Measurements from ENCODE around the gene GPX4.

GPX4 gene

GRCh38 chr19:1130771-1131717 lies 27.2 kb downstream of the GPX4 start:
- peak; percentile 55 for DNase-seq (ENCODE audit: low read depth, low spot score)

- peak; percentile 93 for DNase-seq (ENCODE audit: low read depth, low spot score)
Observed at GRCh38 chr19:1131718-1132551, 28.1 kb downstream of the GPX4 start.

- DNase-seq (ENCODE audit: low read depth, low spot score), result peak; percentile 35
Observed at GRCh38 chr19:1132552-1133383, 29.0 kb downstream of the GPX4 start.

GRCh38 chr19:1133471-1133929 lies 29.7 kb downstream of the GPX4 start:
- no peak for DNase-seq (ENCODE audit: low read depth, low spot score)

GRCh38 chr19:1134431-1134830 lies 30.6 kb downstream of the GPX4 start:
- no peak for DNase-seq (ENCODE audit: low read depth, low spot score)

- DNase-seq (ENCODE audit: low read depth, low spot score), result no peak
Observed at GRCh38 chr19:1135454-1135853, 31.7 kb downstream of the GPX4 start.

GRCh38 chr19:1136201-1136600 lies 32.4 kb downstream of the GPX4 start:
- DNase-seq (ENCODE audit: low read depth, low spot score), result no peak

GRCh38 chr19:1136621-1137317 lies 33.0 kb downstream of the GPX4 start:
- DNase-seq (ENCODE audit: low read depth, low spot score), result no peak

- DNase-seq (ENCODE audit: low read depth, low spot score), result no peak
Observed at GRCh38 chr19:1138121-1138520, 34.3 kb downstream of the GPX4 start.

GRCh38 chr19:1139126-1139525 lies 35.3 kb downstream of the GPX4 start:
- DNase-seq (ENCODE audit: low read depth, low spot score), result no peak

GRCh38 chr19:1140272-1141027 lies 36.7 kb downstream of the GPX4 start:
- no peak for DNase-seq (ENCODE audit: low read depth, low spot score)

- no peak for DNase-seq (ENCODE audit: low read depth, low spot score)
Observed at GRCh38 chr19:1141944-1142343, 38.1 kb downstream of the GPX4 start.

- DNase-seq (ENCODE audit: low read depth, low spot score), result no peak
Observed at GRCh38 chr19:1143828-1144399, 40.1 kb downstream of the GPX4 start.

- DNase-seq (ENCODE audit: low read depth, low spot score), result no peak
Observed at GRCh38 chr19:1144741-1145140, 40.9 kb downstream of the GPX4 start.

GRCh38 chr19:1145635-1146411 lies 42.0 kb downstream of the GPX4 start:
- DNase-seq (ENCODE audit: low read depth, low spot score), result no peak

- DNase-seq (ENCODE audit: low read depth, low spot score), result no peak
Observed at GRCh38 chr19:1146412-1146699, 42.6 kb downstream of the GPX4 start.

- DNase-seq (ENCODE audit: low read depth, low spot score), result no peak
Observed at GRCh38 chr19:1146858-1147780, 43.3 kb downstream of the GPX4 start.

- no peak for DNase-seq (ENCODE audit: low read depth, low spot score)
Observed at GRCh38 chr19:1147934-1148549, 44.2 kb downstream of the GPX4 start.

Data from astrocyte of the hippocampus (primary cell).